Mucosa of rectum (tissue), 2 donors: Measurements from ENCODE around the gene KRTAP5-3.
"Not testable (repeated sequence)": the region's sequence is repeated elsewhere in the genome, so short reads cannot be mapped to it uniquely, and the experiment has no call there.

Source experiments
- H3K27ac ChIP-seq, 2 donors: one replicate each; pipeline ENCODE4 v1.7.0; 2013; ENCODE audit warnings: inconsistent platforms in 2 of 2, low read depth in 2 of 2, low read length in 2 of 2
- H3K27me3 ChIP-seq, 2 donors: one replicate each; pipeline ENCODE4 v1.7.0; 2013; ENCODE audit warnings: low read length in 2 of 2; ENCODE audit not compliant: control insufficient read depth in 2 of 2, insufficient read depth in 2 of 2
- H3K36me3 ChIP-seq, 2 donors: one replicate each; pipeline ENCODE4 v1.7.0; 2013; ENCODE audit warnings: low read length in 2 of 2; ENCODE audit not compliant: control insufficient read depth in 2 of 2, insufficient read depth in 2 of 2
- H3K4me1 ChIP-seq, 2 donors: one replicate each; pipeline ENCODE4 v1.7.0; 2013; ENCODE audit warnings: low read length in 2 of 2, mild to moderate bottlenecking in 1 of 2; ENCODE audit not compliant: control insufficient read depth in 2 of 2, insufficient read depth in 2 of 2
- H3K4me3 ChIP-seq, 2 donors: one replicate each; pipeline ENCODE4 v1.7.0; 2013; ENCODE audit warnings: low read length in 2 of 2
- H3K9ac ChIP-seq, 2 donors: one replicate each; pipeline ENCODE4 v1.7.0; 2013; ENCODE audit warnings: low read length in 2 of 2, low read depth in 1 of 2, mild to moderate bottlenecking in 1 of 2
- H3K9me3 ChIP-seq, 2 donors: one replicate each; pipeline ENCODE4 v1.7.0; 2013; ENCODE audit warnings: low read length in 2 of 2; ENCODE audit not compliant: control insufficient read depth in 2 of 2
- donor health status: healthy.
- donor health status: Normal muscosa, but diverticular disease.

The KRTAP5-3 gene

DNA sequence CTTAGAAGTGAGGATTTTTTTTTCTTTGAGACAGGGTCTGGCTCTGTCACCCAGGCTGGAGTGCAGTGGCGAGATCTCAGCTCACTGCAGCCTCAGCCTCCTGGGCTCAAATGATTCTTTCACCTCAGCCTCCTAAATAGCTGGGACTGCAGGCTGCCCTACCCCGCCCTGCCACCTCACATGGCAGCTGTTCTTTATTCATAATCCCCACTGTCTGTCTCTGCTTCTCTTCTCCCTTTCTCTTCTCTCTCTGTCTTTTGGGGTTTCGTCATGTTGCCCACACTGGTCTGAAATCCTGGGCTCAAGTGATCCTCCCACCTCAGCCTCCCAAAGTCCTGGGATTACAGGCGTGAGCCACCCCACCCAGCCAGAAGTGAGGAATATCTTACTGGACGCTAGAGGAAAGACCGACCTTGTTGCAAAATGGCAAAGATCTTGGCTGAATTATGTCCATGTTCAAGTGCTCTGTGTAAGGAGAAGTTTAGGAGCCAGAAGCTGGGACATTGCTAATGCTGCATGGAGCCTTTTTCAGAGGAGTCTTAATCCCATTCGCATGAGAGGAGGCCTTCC, 43.2 kb upstream of the KRTAP5-3 start:
- H3K4me3 ChIP-seq: no peak overlapping the region
- H3K36me3 ChIP-seq: no peaks in the 10 kb centered on the region
- no peaks in the 10 kb centered on the region for H3K4me1 ChIP-seq
- no peak overlapping the region for H3K9ac ChIP-seq
- no peaks in the 10 kb centered on the region for H3K9me3 ChIP-seq
- no peak overlapping the region for H3K27ac ChIP-seq
- H3K27me3 ChIP-seq: no peaks in the 10 kb centered on the region

DNA sequence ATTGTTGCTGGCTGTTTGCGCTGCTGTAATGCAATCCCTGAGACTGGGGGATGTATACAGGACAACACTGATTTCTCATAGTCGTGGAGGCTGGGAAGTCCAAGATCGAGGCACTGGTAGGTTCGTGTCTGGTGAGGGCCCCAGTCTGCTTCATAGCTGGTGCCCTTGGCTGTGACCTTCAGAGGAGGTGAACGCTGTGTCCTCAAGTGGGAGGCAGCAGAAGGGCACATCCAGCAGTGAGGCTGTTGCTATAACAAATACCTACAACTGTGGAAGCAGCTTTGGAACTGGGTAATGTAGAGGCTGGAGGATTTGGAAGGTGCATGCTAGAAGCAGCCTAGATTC, 42.6 kb upstream of the KRTAP5-3 start:
- no peak overlapping the region for H3K27ac ChIP-seq
- H3K27me3 ChIP-seq: no peaks in the 10 kb centered on the region
- no peaks in the 10 kb centered on the region for H3K9me3 ChIP-seq
- no peaks in the 10 kb centered on the region for H3K4me1 ChIP-seq
- H3K9ac ChIP-seq: no peak overlapping the region
- no peak overlapping the region for H3K4me3 ChIP-seq
- no peaks in the 10 kb centered on the region for H3K36me3 ChIP-seq

DNA sequence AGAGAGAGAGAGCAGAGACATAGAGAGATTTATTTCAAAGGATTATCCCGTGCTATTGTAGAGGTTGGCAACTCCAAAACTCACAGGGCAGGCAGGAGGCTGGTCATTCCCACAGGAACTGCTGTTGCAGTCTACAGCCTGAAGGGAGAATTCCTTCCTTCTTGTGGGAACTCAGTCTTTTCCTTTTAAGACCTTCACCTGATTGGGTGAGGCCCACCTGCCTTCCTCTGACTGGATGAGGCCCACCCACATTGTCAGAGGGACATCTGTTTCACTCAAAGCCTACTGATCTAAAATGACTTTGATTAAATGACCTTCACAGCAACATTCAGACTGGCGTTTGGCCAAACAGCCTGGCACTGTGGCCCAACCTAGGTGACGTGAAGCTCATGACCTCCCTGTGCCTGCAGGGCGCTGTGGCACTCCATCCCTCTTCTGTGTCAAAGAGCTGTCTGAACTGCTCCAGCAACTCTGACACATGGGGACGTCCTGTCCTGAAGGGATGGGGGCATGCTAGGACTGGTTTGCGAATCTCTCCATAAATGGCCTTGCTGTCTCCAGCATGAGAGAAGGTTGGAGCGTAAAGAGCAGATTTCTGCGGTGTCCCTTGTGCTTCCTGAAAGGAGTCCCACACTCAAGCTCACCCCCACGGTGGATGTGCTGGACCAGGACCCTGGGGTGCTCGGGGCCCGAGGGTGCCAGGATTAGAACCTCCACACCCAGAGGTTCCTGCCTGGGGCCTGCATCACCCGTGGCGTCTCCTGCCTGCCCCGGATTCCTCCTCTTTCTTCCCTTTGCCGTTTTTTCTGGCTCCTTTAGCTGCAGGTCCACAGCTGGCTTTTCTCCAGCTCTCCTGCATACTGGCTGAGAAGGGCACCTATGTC, 42.0 kb upstream of the KRTAP5-3 start:
- Histone ChIP-seq H3K9me3 (no peaks in the 10 kb centered on the region), H3K4me1 (no peaks in the 10 kb centered on the region), H3K36me3 (no peaks in the 10 kb centered on the region), H3K27me3 (no peaks in the 10 kb centered on the region), H3K9ac (no peak overlapping the region), H3K4me3 (no peak overlapping the region), H3K27ac (no peak overlapping the region)

DNA sequence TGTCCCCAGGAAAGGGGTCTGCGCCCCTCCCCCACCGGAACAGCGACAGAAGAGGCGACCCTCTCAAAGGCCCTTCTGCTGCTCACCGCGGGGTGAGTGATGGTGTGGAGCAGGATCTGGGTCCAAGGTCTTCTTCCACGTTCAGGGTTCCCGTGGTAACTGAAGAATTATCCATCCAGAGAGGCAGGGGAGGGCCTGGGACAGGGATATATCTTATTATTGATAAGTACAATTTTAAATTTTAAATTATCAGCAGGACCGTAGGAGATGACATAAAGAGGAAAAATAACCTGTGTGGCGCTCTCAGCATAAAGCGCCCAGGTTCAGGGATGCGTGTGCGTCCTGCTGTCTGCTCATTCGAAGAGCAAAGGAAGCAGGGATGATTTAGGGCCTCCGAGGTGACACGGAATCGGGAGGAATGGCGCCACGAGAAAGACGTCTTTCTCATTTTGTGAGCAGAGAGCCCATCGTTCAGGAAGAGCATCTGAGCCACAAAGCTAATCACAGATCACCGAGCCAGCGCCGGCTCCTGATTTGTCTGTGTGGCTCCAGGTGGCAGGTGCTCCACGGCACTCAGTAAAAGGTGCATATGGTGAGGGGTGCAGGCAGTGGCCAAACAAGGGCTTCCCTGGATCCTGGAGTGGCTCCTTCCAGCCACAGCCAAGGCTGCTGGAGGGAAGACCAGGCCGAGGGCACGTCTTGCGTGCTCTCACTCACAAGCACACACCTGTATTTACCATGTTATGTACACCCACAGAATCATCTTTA, 40.6 kb upstream of the KRTAP5-3 start:
- no peaks in the 10 kb centered on the region for H3K9me3 ChIP-seq
- H3K27me3 ChIP-seq: no peaks in the 10 kb centered on the region
- no peak overlapping the region for H3K9ac ChIP-seq
- H3K4me3 ChIP-seq: no peak overlapping the region
- no peaks in the 10 kb centered on the region for H3K36me3 ChIP-seq
- H3K4me1 ChIP-seq: no peaks in the 10 kb centered on the region
- no peak overlapping the region for H3K27ac ChIP-seq

DNA sequence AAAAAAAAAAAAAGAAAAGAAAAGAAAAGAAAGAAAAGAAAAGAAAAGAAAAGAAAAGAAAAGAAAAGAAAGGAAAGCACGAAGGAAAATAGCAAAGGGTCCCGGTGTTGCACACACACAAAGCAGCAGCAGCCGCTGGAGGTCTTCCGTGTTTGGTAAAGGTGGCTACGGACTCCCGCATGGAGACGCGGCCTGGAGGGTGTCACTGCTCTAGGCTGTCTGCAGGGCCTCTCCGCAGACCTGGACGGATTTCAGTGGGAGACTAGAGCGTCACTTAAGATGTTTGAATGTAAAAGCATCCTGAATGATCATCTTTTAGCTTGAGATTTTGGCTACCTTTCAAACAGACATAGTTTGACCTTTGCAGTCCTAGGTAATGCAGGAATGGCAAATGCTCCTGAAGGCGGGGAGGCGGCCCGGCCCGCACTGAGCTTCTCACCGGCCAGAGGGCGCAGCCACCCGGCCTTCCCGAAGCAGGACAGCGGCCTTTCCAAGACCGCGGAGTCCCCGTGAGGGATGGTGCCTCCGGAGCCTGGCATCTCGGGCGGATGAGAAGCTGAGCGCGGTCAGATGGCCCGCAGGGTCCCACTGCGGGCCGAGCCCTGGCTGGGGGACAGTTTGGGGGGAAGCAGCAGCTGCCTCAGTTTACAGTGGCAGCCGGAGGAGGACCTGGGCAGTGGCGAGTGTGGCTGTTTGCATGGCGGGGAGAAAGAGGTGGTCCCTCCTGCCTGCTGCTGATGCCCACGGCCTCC, 39.8 kb upstream of the KRTAP5-3 start:
- H3K4me1 ChIP-seq: no peaks in the 10 kb centered on the region
- no peaks in the 10 kb centered on the region for H3K9me3 ChIP-seq
- H3K36me3 ChIP-seq: no peaks in the 10 kb centered on the region
- H3K4me3 ChIP-seq: no peak overlapping the region
- no peaks in the 10 kb centered on the region for H3K27me3 ChIP-seq
- H3K27ac ChIP-seq: no peak overlapping the region
- H3K9ac ChIP-seq: no peak overlapping the region

DNA sequence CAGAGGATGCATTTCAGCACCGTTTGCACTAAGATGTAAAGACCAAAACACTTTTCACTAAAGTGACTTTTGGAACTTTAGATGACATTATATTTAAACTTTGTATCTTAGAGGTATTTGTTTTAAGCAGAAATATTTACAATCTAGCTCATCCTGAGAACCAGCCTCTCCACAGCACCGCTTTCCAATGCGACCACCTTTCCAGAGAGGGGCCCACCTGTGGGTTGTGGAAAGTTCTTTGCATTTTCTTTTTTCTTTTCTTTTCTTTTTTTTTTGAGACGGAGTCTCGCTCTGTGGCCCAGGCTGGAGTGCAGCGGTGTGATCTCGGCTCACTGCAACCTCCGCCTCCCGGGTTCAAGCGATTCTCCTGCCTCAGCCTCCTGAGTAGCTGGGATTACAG, 38.3 kb upstream of the KRTAP5-3 start:
- H3K36me3 ChIP-seq, H3K9ac ChIP-seq, H3K27ac ChIP-seq, H3K4me3 ChIP-seq, H3K27me3 ChIP-seq, H3K9me3 ChIP-seq, H3K4me1 ChIP-seq: not testable (repeated sequence)

DNA sequence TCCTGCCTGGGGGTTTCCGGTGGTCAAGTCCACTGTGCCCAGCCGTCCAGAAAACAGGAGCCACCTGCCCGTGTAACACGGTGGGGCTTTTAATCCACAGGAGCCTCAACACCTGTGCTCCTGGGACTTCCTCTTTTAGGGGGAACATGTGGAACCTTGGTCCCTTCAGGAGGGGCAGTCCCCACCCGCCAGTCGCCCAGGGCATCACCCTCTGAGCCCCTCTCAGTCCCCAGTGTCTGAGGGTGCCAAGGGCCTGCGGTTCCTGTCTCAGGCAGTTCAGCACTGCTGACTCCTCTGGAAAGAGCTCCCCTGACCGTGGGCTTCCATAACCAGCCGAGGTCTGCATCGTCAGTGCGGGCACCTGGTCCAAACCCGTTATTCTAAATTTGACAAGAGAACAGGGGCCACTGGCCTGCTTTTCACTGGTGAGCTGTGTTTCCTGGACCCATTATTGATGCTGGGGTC, 37.1 kb upstream of the KRTAP5-3 start:
- no peak overlapping the region for H3K9ac ChIP-seq
- H3K36me3 ChIP-seq: no peaks in the 10 kb centered on the region
- no peak overlapping the region for H3K4me3 ChIP-seq
- H3K4me1 ChIP-seq: no peaks in the 10 kb centered on the region
- no peak overlapping the region for H3K27ac ChIP-seq
- H3K9me3 ChIP-seq: no peaks in the 10 kb centered on the region
- H3K27me3 ChIP-seq: no peaks in the 10 kb centered on the region

DNA sequence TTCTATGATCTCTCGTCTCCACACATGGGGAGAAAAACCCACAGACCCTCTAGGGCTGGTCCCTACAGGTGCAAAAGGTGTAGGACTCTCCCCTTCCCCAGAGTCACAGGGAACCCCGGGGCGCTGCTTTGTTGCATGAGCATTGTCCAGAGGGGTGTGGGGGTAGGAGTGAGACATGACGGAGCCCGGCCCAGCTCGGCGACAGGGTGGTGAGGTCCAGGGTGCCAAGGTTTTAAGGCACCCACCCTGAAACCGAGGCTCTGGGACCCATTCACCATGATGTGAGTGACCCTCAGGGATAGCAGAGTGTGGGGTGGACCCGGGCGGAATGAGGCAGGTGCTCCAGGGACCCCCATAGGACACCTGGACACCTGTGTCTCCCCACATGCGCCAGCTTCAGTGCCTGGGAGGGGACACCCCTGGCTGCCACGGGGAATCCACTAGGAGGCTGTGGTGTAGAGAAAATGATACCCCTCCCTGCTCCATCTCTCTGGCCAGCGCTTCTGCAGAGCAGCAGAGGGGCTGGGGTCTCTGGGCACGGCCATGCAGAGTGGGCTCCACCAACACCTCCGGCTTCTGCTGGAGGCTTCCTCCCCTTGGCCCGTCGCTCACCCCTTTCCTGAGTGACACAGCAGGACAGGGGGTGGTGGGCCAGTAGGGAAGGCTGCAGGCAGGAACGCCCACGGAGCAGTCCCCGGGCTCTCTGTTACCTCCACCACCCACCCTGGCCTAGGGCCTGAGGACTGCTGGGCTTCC, 36.5 kb upstream of the KRTAP5-3 start:
- no peaks in the 10 kb centered on the region for H3K36me3 ChIP-seq
- no peak overlapping the region for H3K9ac ChIP-seq
- H3K4me1 ChIP-seq: peaks cover 0 to 3% of the 10 kb centered on the region in 2 donors
- H3K4me3 ChIP-seq: no peak overlapping the region
- no peaks in the 10 kb centered on the region for H3K9me3 ChIP-seq
- H3K27me3 ChIP-seq: no peaks in the 10 kb centered on the region
- H3K27ac ChIP-seq: no peak overlapping the region

DNA sequence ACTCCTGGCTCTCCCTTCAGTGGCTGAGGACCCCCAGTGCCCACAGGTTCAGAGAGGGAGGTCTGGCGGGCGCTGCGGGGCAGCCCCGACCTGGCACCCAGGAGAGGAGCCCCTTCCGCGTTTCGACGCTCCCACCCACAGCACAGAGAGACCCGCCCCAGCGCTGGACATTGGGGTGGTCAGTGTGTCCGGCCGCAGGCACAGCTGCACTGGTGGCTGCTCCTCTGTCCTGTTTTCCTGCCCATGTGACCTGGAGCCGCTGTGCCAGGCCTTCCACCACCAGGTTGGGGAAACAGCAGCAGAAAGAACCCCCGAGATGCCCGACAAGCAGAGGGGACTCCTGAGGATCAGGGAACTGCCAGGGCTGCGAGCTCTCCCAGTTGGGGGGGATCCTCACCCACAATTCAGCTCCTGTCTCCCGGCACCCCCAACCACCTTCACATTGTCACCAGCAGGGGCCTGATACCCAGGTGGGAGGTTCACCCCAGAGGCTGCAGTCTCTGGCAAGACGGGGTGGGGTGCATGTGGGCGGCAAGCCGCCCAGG, 35.0 kb upstream of the KRTAP5-3 start:
- Histone ChIP-seq H3K4me3 (no peak overlapping the region), H3K9me3 (no peaks in the 10 kb centered on the region), H3K27ac (no peak overlapping the region), H3K4me1 (peaks cover 5 to 19% of the 10 kb centered on the region in 2 donors), H3K9ac (no peak overlapping the region), H3K27me3 (no peaks in the 10 kb centered on the region), H3K36me3 (no peaks in the 10 kb centered on the region)
